ENCODE measurements around the gene ACER3. TPM values are rescaled to one million over a fixed set of nuclear protein-coding genes. Genes with fewer than 3 reads are reported as not detected.
A peak's percentile ranks its signal among the peaks of the same experiment; 100 is the strongest.
"Not testable (repeated sequence)": the region's sequence is repeated elsewhere in the genome, so short reads cannot be mapped to it uniquely, and the experiment has no call there.

The ACER3 gene
- total and polyA plus RNA-seq, 2 experiments from 2014 or later = 17.1 to 18.3 TPM

DNA sequence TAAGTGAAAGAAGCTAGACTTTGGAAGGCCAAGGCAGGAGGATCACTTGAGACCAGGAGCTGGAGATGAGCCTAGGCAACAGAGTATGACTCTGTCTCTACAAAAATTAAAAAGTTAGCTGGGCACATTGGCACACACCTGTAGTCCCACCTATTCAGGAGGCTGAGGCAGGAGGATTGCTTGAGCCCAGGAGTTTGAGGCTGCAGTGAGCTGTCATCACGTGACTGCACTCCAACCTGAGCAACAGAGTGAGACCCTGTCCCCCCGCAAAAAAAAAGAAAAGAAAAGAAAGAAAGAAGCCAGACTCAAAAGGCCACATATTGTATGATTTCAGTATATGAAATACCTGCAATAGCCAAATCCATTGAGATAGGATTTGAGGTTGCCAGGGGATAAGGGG lies 198.2 kb downstream of the ACER3 start:
- Histone ChIP-seq H3K36me3 (replicated peaks; ENCODE audit: insufficient read depth, low read depth) (no peaks in the 10 kb centered on the region), H3K79me2 (no peaks in the 10 kb centered on the region), H3K9me2 (replicated peaks; ENCODE audit: insufficient read depth) (no peaks in the 10 kb centered on the region), H3K4me3 (no peak overlapping the region), H4K20me1 (ENCODE audit: insufficient read depth, poor library complexity, severe bottlenecking) (no peaks in the 10 kb centered on the region), H3K27me3 (no peaks in the 10 kb centered on the region), H3K4me2 (no peak overlapping the region), H3K9me3 (ENCODE audit: low read depth) (no peaks in the 10 kb centered on the region), H2AFZ (no peak overlapping the region), H3K4me1 (ENCODE audit: insufficient read depth) (no peaks in the 10 kb centered on the region), H3K27ac (no peak overlapping the region)
- WGBS (ENCODE audit: low lambda C conversion rate, missing lambda C conversion rate) = 97% methylated on average over 2 of the region's 2 CpGs
- no peak for TF ChIP-seq EZH2 (IDR thresholded peaks at IDR 0.05; ENCODE audit: borderline replicate concordance)
- TF ChIP-seq CTCF (IDR thresholded peaks at IDR 0.05; ENCODE audit: poor library complexity) = no peak
- TF ChIP-seq EZH2phosphoT487 (IDR thresholded peaks at IDR 0.05; ENCODE audit: low read depth, severe bottlenecking, unreplicated experiment) = no peak
- DNase-seq (ENCODE audit: low spot score) = no peak

DNA sequence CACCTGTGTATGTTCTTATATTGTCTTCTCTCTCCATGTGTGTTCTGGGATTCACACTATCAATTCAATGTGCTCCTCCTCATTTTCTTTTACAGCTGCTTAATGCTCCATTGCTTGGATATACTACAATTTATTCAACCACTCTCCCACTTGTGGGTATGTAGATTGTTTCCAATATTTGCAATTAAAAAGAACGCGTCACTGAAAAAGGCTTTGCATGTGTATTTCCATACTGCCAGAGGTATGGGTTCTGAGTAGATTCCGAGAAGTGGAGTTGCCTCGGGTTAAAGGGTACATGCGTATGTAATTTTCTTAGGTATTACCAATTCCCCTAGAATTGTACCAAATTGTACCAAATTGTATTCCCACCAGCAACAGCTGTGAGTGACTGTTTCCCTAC lies 199.1 kb downstream of the ACER3 start:
- Histone ChIP-seq H3K27ac (no peak overlapping the region), H3K79me2 (no peaks in the 10 kb centered on the region), H4K20me1 (ENCODE audit: insufficient read depth, poor library complexity, severe bottlenecking) (no peaks in the 10 kb centered on the region), H3K9me3 (ENCODE audit: low read depth) (no peaks in the 10 kb centered on the region), H3K9me2 (replicated peaks; ENCODE audit: insufficient read depth) (no peaks in the 10 kb centered on the region), H3K4me2 (no peak overlapping the region), H3K36me3 (replicated peaks; ENCODE audit: insufficient read depth, low read depth) (no peaks in the 10 kb centered on the region), H3K4me1 (ENCODE audit: insufficient read depth) (peaks cover 3% of the 10 kb centered on the region), H3K4me3 (no peak overlapping the region), H2AFZ (no peak overlapping the region), H3K27me3 (no peaks in the 10 kb centered on the region)
- DNase-seq (ENCODE audit: low spot score) = no peak
- TF ChIP-seq EZH2 (IDR thresholded peaks at IDR 0.05; ENCODE audit: borderline replicate concordance) (no peak), EZH2phosphoT487 (IDR thresholded peaks at IDR 0.05; ENCODE audit: low read depth, severe bottlenecking, unreplicated experiment) (no peak)
- WGBS (ENCODE audit: low lambda C conversion rate, missing lambda C conversion rate) = 87% methylated on average over 5 of the region's 5 CpGs

- Histone ChIP-seq H3K79me2 (no peaks in the 10 kb centered on the region), H3K4me1 (ENCODE audit: insufficient read depth) (peaks cover 7% of the 10 kb centered on the region), H3K27ac (peak overlapping the region; percentile 12), H4K20me1 (ENCODE audit: insufficient read depth, poor library complexity, severe bottlenecking) (no peaks in the 10 kb centered on the region), H3K9me2 (replicated peaks; ENCODE audit: insufficient read depth) (no peaks in the 10 kb centered on the region), H3K4me2 (no peak overlapping the region), H3K9me3 (ENCODE audit: low read depth) (no peaks in the 10 kb centered on the region), H3K4me3 (no peak overlapping the region), H2AFZ (no peak overlapping the region), H3K27me3 (no peaks in the 10 kb centered on the region), H3K36me3 (replicated peaks; ENCODE audit: insufficient read depth, low read depth) (no peaks in the 10 kb centered on the region)
- TF ChIP-seq CTCF (IDR thresholded peaks at IDR 0.05; ENCODE audit: poor library complexity) = no peak
- no peak for TF ChIP-seq EZH2 (IDR thresholded peaks at IDR 0.05; ENCODE audit: borderline replicate concordance)
- no peak for TF ChIP-seq EZH2phosphoT487 (IDR thresholded peaks at IDR 0.05; ENCODE audit: low read depth, severe bottlenecking, unreplicated experiment)
- DNase-seq (ENCODE audit: low spot score) = no peak
- 91% methylated on average over 4 of the region's 4 CpGs for WGBS (ENCODE audit: low lambda C conversion rate, missing lambda C conversion rate)
Observed at GRCh38 chr11:77060234-77060633, 199.5 kb downstream of the ACER3 start.

DNA sequence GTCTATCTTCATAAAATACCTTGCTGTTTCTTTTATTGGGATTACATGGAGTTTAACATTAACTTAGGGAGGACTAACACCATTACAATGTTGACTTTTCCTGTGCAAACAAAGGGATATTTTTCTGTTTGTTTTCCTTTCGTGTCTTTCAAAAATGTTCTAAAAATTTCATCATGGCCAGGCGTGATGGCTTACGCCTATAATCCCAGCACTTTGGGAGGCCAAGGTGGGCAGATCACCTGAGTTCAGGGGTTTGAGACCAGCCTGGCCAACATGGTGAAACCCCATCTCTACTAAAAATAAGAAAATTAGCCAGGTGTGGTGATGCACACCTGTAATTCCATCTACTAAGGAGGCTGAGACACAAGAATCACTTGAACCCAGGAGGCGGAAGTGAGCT lies 200.5 kb downstream of the ACER3 start:
- H4K20me1 ChIP-seq (ENCODE audit: insufficient read depth, poor library complexity, severe bottlenecking); H3K9me3 ChIP-seq (ENCODE audit: low read depth); H2AFZ ChIP-seq; H3K4me3 ChIP-seq; H3K27me3 ChIP-seq; H3K4me2 ChIP-seq; H3K36me3 ChIP-seq (replicated peaks; ENCODE audit: insufficient read depth, low read depth); H3K9me2 ChIP-seq (replicated peaks; ENCODE audit: insufficient read depth); DNase-seq (ENCODE audit: low spot score); H3K79me2 ChIP-seq: not testable (repeated sequence)
- H3K27ac ChIP-seq = peak overlapping the region; percentile 65
- 67% methylated on average over 4 of the region's 4 CpGs for WGBS (ENCODE audit: low lambda C conversion rate, missing lambda C conversion rate)
- peaks cover 17% of the 10 kb centered on the region for H3K4me1 ChIP-seq (ENCODE audit: insufficient read depth)

Measured in hepatocyte (in vitro differentiated cells).